PC-3 (cell line): ENCODE data around the gene SLC2A9.

Experiments used
- EZH2 ChIP-seq: fragments of 300-600 bp; sonication (generic); IDR thresholded peaks from one replicate; pipeline ENCODE4 v1.6.1; 2017; ENCODE audit warnings: antibody characterized with exemption, mild to moderate bottlenecking, low read length; ENCODE audit not compliant: unreplicated experiment
- TF ChIP-seq, protein P1 (sequence below): fragments of 300-600 bp; sonication (generic); conservative IDR thresholded peaks from 2 replicates; pipeline ENCODE4 v1.5.1; 2017; ENCODE audit warnings: antibody characterized with exemption, low read depth, mild to moderate bottlenecking, low read length

DNA sequence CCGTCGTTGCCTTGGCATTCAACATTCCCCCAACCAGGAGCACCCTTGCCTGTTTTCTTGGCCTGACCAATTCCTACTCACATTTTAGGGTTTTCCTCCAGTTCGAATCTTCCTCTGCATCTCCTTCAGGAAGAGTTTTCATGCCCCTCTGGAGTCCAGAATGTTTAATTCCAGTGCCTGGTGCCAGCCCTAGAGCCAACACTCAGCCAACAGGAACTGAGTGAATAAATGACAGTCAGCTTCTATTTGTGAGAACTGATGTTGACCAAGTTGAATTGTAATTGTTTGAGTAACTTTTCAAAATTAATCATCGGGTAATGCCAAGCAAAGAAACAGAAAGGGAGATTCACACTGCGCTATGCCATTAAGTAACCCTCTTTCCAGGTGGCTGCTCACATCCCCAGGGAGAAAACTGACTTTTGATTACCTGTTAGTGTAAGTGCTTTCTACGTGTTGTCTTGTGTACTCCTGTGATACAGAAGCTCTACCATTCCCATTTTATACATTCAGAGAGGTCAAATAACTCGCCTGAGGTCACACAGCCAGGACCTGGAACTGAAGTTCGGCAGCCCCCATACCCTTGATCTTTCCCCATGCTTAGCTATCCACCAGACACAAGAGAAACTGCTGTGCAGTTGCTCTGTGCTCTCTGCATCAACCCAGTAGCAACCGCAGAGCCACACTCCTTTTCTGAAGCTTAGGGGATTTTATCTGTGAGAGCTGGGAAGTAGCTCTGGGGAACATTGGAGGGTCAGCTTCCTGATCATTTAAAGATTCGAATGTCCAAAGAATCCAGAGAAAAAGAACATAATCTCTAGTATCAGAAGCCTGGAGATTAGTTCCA is 19.0 kb upstream of the SLC2A9 start:
- TF ChIP-seq, protein P1, sequence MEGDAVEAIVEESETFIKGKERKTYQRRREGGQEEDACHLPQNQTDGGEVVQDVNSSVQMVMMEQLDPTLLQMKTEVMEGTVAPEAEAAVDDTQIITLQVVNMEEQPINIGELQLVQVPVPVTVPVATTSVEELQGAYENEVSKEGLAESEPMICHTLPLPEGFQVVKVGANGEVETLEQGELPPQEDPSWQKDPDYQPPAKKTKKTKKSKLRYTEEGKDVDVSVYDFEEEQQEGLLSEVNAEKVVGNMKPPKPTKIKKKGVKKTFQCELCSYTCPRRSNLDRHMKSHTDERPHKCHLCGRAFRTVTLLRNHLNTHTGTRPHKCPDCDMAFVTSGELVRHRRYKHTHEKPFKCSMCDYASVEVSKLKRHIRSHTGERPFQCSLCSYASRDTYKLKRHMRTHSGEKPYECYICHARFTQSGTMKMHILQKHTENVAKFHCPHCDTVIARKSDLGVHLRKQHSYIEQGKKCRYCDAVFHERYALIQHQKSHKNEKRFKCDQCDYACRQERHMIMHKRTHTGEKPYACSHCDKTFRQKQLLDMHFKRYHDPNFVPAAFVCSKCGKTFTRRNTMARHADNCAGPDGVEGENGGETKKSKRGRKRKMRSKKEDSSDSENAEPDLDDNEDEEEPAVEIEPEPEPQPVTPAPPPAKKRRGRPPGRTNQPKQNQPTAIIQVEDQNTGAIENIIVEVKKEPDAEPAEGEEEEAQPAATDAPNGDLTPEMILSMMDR: no peak
- TF ChIP-seq EZH2: no peak
